Endothelial cell of umbilical vein (primary cell): ENCODE data around the gene CD151. TPM values are rescaled to one million over a fixed set of nuclear protein-coding genes. Genes with fewer than 3 reads are reported as not detected.
A peak's percentile ranks its signal among the peaks of the same experiment; 100 is the strongest.

Experiments
- BruUV-seq: library from RNA; stranded (reverse); fragments of 400-500 nt; replicated peaks from 2 replicates; lab custom pipeline; 2021; lab: Mats Ljungman, UMichigan
- CTCF ChIA-PET: fragments of 300-600, 350-600 bp; sonication (Branson Sonifier 250); formaldehyde crosslinking; loops from one replicate; lab custom pipeline; 2021; ENCODE audit warnings: antibody characterized with exemption, inconsistent platforms; lab: Charles Lee
- POLR2A ChIA-PET: fragments of 300-600, 350-600 bp; sonication (Branson Sonifier 250); formaldehyde crosslinking; loops from one replicate; lab custom pipeline; 2021; ENCODE audit warnings: antibody characterized with exemption, inconsistent platforms; lab: Charles Lee
- DNase-seq: peaks from one replicate; pipeline ENCODE4 v3.0.0-alpha.2; 2011; ENCODE audit warnings: low read depth, low spot score
- FAIRE-seq: peaks from 2 replicates; lab custom pipeline; 2011; peaks lifted over from hg19 to GRCh38; lab: Jason Lieb, UNC
- H2AFZ ChIP-seq: 2 replicates; pipeline ENCODE4 v1.6.0; 2012; ENCODE audit warnings: low read depth, low read length, control low read depth, inconsistent platforms
- H3K27ac ChIP-seq: 2 replicates; pipeline ENCODE4 v1.5.1; 2011; ENCODE audit warnings: low read depth, mild to moderate bottlenecking, control low read depth, low read length, moderate library complexity; ENCODE audit not compliant: insufficient read depth
- H3K27me3 ChIP-seq, 2 experiments: 2 replicates each; pipeline versions ENCODE4 v1.6.0 to v1.6.1; 2011; ENCODE audit warnings: low read length in 2 of 2, mixed read lengths in 1 of 2; ENCODE audit not compliant: control insufficient read depth in 2 of 2, insufficient read depth in 2 of 2
- H3K36me3 ChIP-seq, 2 experiments: 2 replicates in 1 of 2; 3 replicates in 1 of 2; pipeline ENCODE4 v1.5.1; 2011; ENCODE audit warnings: low read length in 2 of 2, mild to moderate bottlenecking in 1 of 2, moderate library complexity in 1 of 2; ENCODE audit not compliant: control insufficient read depth in 2 of 2, insufficient read depth in 2 of 2; ENCODE audit errors: extremely low read depth in 1 of 2
- H3K4me1 ChIP-seq: 3 replicates; pipeline ENCODE4 v1.5.1; 2011; ENCODE audit warnings: mild to moderate bottlenecking, low read length; ENCODE audit not compliant: control insufficient read depth, insufficient read depth; ENCODE audit errors: extremely low read depth
- H3K4me2 ChIP-seq: 2 replicates; pipeline ENCODE4 v1.6.1; 2011; ENCODE audit warnings: low read length, control low read depth, mixed read lengths; ENCODE audit not compliant: insufficient read depth
- H3K4me3 ChIP-seq, 3 experiments: fragments of 200-600 bp in 1 of 3; sonication (generic), shearing (Covaris generic) in 1 of 3; replicated peaks in 1 of 3; 2 replicates each; pipeline ENCODE4 v1.5.1; 2011 to 2016; ENCODE audit warnings: control low read depth in 3 of 3, low read length in 3 of 3, mild to moderate bottlenecking in 2 of 3, inconsistent platforms in 1 of 3, low read depth in 1 of 3, moderate library complexity in 1 of 3; ENCODE audit not compliant: insufficient read depth in 1 of 3
- H3K79me2 ChIP-seq: 2 replicates; pipeline ENCODE4 v1.6.0; 2012; ENCODE audit warnings: low read length, inconsistent platforms; ENCODE audit not compliant: control insufficient read depth, insufficient read depth
- H3K9ac ChIP-seq: replicated peaks from 2 replicates; pipeline ENCODE3; 2011; ENCODE audit warnings: low read length, control low read depth; ENCODE audit not compliant: insufficient read depth; ENCODE audit errors: extremely low read depth
- H3K9me1 ChIP-seq: replicated peaks from 3 replicates; pipeline ENCODE4 v1.6.0; 2011; ENCODE audit warnings: mild to moderate bottlenecking, low read length; ENCODE audit not compliant: control insufficient read depth, insufficient read depth; ENCODE audit errors: extremely low read depth
- H3K9me3 ChIP-seq: replicated peaks from 2 replicates; pipeline ENCODE4 v1.5.1; 2012; ENCODE audit warnings: low read length, inconsistent platforms; ENCODE audit not compliant: control insufficient read depth, insufficient read depth
- H4K20me1 ChIP-seq: replicated peaks from 2 replicates; pipeline ENCODE3; 2011; ENCODE audit warnings: mild to moderate bottlenecking, low read length; ENCODE audit not compliant: control insufficient read depth, insufficient read depth; ENCODE audit errors: extremely low read depth
- FOS ChIP-seq: IDR thresholded peaks from 2 replicates; pipeline ENCODE4 v1.6.1; 2011; ENCODE audit warnings: mild to moderate bottlenecking, low read length, moderate library complexity, borderline replicate concordance; ENCODE audit not compliant: insufficient read depth
- GATA2 ChIP-seq: IDR thresholded peaks from 2 replicates; pipeline ENCODE4 v1.7.0; 2011; ENCODE audit warnings: low read depth, mild to moderate bottlenecking, moderate library complexity, mixed read lengths, low read length; ENCODE audit not compliant: insufficient read length, insufficient read depth
- JUN ChIP-seq: IDR thresholded peaks from 2 replicates; pipeline ENCODE4 v1.6.1; 2011; ENCODE audit warnings: borderline replicate concordance, low read depth; ENCODE audit not compliant: insufficient read length, insufficient read depth
- MYC ChIP-seq: IDR thresholded peaks from one replicate; pipeline ENCODE4 v1.6.1; 2011; ENCODE audit warnings: mild to moderate bottlenecking, low read depth, low read length
- POLR2AphosphoS5 ChIP-seq: IDR thresholded peaks from 2 replicates; pipeline ENCODE4 v1.6.1; 2012; ENCODE audit warnings: low read depth, mild to moderate bottlenecking, control low read depth, low read length, moderate library complexity; ENCODE audit not compliant: insufficient read depth
- dilution Hi-C: fragments of 300-500 bp; cut with MboI; formaldehyde crosslinking; loops from one replicate; pipeline ENCODE4 v1.15.0; 2019; ENCODE audit warnings: low sequenced_read_pairs; ENCODE audit not compliant: extremely low pct_ligation_motif_present
- intact Hi-C: fragments of 100-400 bp; cut with micrococcal nuclease; formaldehyde crosslinking; loops from one replicate; pipeline ENCODE4 v1.10.0; 2022
- polyA plus RNA-seq, 4 experiments: library from polyadenylated mRNA; depleted of rRNA in 3 of 4; stranded (reverse) in 3 of 4; unstranded in 1 of 4; fragments of >200 nt; gene quantifications; 2 replicates each; pipeline versions ENCODE4 v1.2.1 to v1.2.3, GENCODE V29; 2011 to 2012; ENCODE audit warnings: missing spikeins in 1 of 4
- total RNA-seq: library from RNA; stranded (reverse); gene quantifications from 2 replicates; pipeline ENCODE4 v1.2.3, GENCODE V29; 2021
- TF ChIP-seq, protein P1 (sequence below), 2 donors: IDR thresholded peaks; 1 replicate in 1 of 2; 2 replicates in 1 of 2; pipeline ENCODE4 v1.5.1; 2011; ENCODE audit warnings: low read length in 2 of 2, mild to moderate bottlenecking in 2 of 2, moderate library complexity in 2 of 2, control low read depth in 1 of 2, inconsistent platforms in 1 of 2, low read depth in 1 of 2; ENCODE audit not compliant: insufficient read depth in 1 of 2; ENCODE audit errors: extremely low read depth in 1 of 2

CD151 gene
- total and polyA plus RNA-seq, 2 donors (not counting 3 experiments of a cell fraction or from before 2014, with no cell fraction given), result 515 to 1,090 TPM

GRCh38 chr11:790721-791564 lies 41.8 kb upstream of the CD151 start:
- Histone ChIP-seq H3K27ac (no peak overlapping the region), H4K20me1 (no peaks in the 10 kb centered on the region), H2AFZ (no peak overlapping the region), H3K9me3 (no peaks in the 10 kb centered on the region), H3K9ac (no peak overlapping the region), H3K4me3 (no peak overlapping the region), H3K27me3 (no peaks in the 10 kb centered on the region), H3K36me3 (no peaks in the 10 kb centered on the region), H3K9me1 (no peaks in the 10 kb centered on the region), H3K79me2 (peaks cover 5% of the 10 kb centered on the region), H3K4me1 (peaks cover 4% of the 10 kb centered on the region), H3K4me2 (no peak overlapping the region)
- CTCF ChIA-PET, result no interaction called here
- TSS peak; percentile 25 for BruUV-seq
- dilution Hi-C loops, result no loop called here
- no peak for DNase-seq
- POLR2A ChIA-PET, result no interaction called here
- no peak for TF ChIP-seq MYC
- TF ChIP-seq FOS, result no peak
- no peak for TF ChIP-seq JUN
- TF ChIP-seq, protein P1, sequence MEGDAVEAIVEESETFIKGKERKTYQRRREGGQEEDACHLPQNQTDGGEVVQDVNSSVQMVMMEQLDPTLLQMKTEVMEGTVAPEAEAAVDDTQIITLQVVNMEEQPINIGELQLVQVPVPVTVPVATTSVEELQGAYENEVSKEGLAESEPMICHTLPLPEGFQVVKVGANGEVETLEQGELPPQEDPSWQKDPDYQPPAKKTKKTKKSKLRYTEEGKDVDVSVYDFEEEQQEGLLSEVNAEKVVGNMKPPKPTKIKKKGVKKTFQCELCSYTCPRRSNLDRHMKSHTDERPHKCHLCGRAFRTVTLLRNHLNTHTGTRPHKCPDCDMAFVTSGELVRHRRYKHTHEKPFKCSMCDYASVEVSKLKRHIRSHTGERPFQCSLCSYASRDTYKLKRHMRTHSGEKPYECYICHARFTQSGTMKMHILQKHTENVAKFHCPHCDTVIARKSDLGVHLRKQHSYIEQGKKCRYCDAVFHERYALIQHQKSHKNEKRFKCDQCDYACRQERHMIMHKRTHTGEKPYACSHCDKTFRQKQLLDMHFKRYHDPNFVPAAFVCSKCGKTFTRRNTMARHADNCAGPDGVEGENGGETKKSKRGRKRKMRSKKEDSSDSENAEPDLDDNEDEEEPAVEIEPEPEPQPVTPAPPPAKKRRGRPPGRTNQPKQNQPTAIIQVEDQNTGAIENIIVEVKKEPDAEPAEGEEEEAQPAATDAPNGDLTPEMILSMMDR (IDR thresholded peaks at IDR 0.05; ENCODE audit: extremely low read depth in 1 of 2, insufficient read depth in 1 of 2, low read depth in 1 of 2, low read length in 2 of 2), result no peak
- TF ChIP-seq POLR2AphosphoS5, result no peak
- no peak for TF ChIP-seq GATA2
- intact Hi-C loops, result no loop called here
- FAIRE-seq, result no peak
